ENCODE results near the gene WWOX. TPM values are rescaled to one million over a fixed set of nuclear protein-coding genes. Genes with fewer than 3 reads are reported as not detected.

The WWOX gene
- total and polyA plus RNA-seq, 10 donors = 5.9 to 90.3 (median 26.4) TPM

- Histone ChIP-seq H3K9me3 (peaks cover 0 to 18% (median 8%) of the 10 kb centered on the region in 8 donors), H3K4me3 (no peak overlapping the region), H3K27ac (no peak overlapping the region), H3K4me1 (no peaks in the 10 kb centered on the region), H3K27me3 (replicated peaks in 1 of 7) (no peaks in the 10 kb centered on the region), H3K36me3 (no peaks in the 10 kb centered on the region)
- TF ChIP-seq POLR2AphosphoS5 (IDR thresholded peaks at IDR 0.05) (no peak), CTCF (IDR thresholded peaks at IDR 0.05 in 8 of 11, conservative IDR thresholded peaks at IDR 0.05 in 3 of 11) (no peak), POLR2A (IDR thresholded peaks at IDR 0.05) (no peak)
- DNase-seq = no peak
- intact Hi-C loops (cut with DNase I; ENCODE audit: low total_unique reads) = no loop called here
- WGBS, 5 donors = 64 to 69% (median 66%) methylated on average over 2 of the region's 2 CpGs
These were observed 520.8 kb downstream of the WWOX start for GRCh38 chr16:78620291-78620690.

GRCh38 chr16:78623796-78624195 lies 524.3 kb downstream of the WWOX start:
- Histone ChIP-seq H3K36me3 (no peaks in the 10 kb centered on the region), H3K4me1 (no peaks in the 10 kb centered on the region), H3K27ac (no peak overlapping the region), H3K27me3 (replicated peaks in 1 of 7) (no peaks in the 10 kb centered on the region), H3K4me3 (no peak overlapping the region), H3K9me3 (peaks cover 0 to 15% (median 8%) of the 10 kb centered on the region in 8 donors)
- intact Hi-C loops (cut with DNase I; ENCODE audit: low total_unique reads) = no loop called here
- 72 to 95% (median 87%) methylated on average over 2 of the region's 2 CpGs for WGBS, 5 donors
- DNase-seq = no peak
- no peak for TF ChIP-seq CTCF (IDR thresholded peaks at IDR 0.05 in 8 of 11, conservative IDR thresholded peaks at IDR 0.05 in 3 of 11)
- no peak for TF ChIP-seq POLR2AphosphoS5 (IDR thresholded peaks at IDR 0.05)
- no peak for TF ChIP-seq POLR2A (IDR thresholded peaks at IDR 0.05)

- intact Hi-C loops (cut with DNase I; ENCODE audit: low total_unique reads) = no loop called here
These were observed 524.9 kb downstream of the WWOX start for GRCh38 chr16:78624366-78624765.

More at GRCh38 chr16:78624366-78624765, 524.9 kb downstream of the WWOX start:
- DNase-seq = no peak
- 74 to 91% (median 76%) methylated on average over 2 of the region's 2 CpGs for WGBS, 5 donors
- no peak overlapping the region for H3K27ac ChIP-seq
- H3K9me3 ChIP-seq = peaks cover 0 to 19% (median 11%) of the 10 kb centered on the region in 8 donors
- H3K36me3 ChIP-seq = no peaks in the 10 kb centered on the region
- no peak overlapping the region for H3K4me3 ChIP-seq
- H3K27me3 ChIP-seq (replicated peaks in 1 of 7) = no peaks in the 10 kb centered on the region
- TF ChIP-seq POLR2A (IDR thresholded peaks at IDR 0.05) (no peak), CTCF (IDR thresholded peaks at IDR 0.05 in 8 of 11, conservative IDR thresholded peaks at IDR 0.05 in 3 of 11) (no peak), POLR2AphosphoS5 (IDR thresholded peaks at IDR 0.05) (no peak)
- H3K4me1 ChIP-seq = no peaks in the 10 kb centered on the region
